Endodermal cell (in vitro differentiated cells): Measurements from ENCODE around the gene RANGRF. TPM values are rescaled to one million over a fixed set of nuclear protein-coding genes. Genes with fewer than 3 reads are reported as not detected.

Experiments
- DNase-seq: peaks from one replicate; pipeline ENCODE4 v3.0.0-alpha.2; 2017
- H3K27ac ChIP-seq: 2 replicates; pipeline ENCODE4 v1.5.1; 2013; ENCODE audit warnings: mild to moderate bottlenecking, low read depth, low read length, moderate library complexity
- H3K27me3 ChIP-seq: 2 replicates; pipeline ENCODE4 v1.6.1; 2013; ENCODE audit warnings: mild to moderate bottlenecking, low read length, moderate library complexity; ENCODE audit not compliant: insufficient read depth, control insufficient read depth, poor library complexity, severe bottlenecking
- H3K36me3 ChIP-seq: 2 replicates; pipeline ENCODE4 v1.7.0; 2013; ENCODE audit warnings: mild to moderate bottlenecking, low read length, moderate library complexity; ENCODE audit not compliant: control insufficient read depth, insufficient read depth
- H3K4me1 ChIP-seq: one replicate; pipeline ENCODE4 v1.7.0; 2013; ENCODE audit warnings: low read length; ENCODE audit not compliant: control insufficient read depth, insufficient read depth
- H3K4me3 ChIP-seq: 2 replicates; pipeline ENCODE4 v1.5.1; 2013; ENCODE audit warnings: mild to moderate bottlenecking, low read length, moderate library complexity
- H3K9ac ChIP-seq: 2 replicates; pipeline ENCODE4 v1.6.1; 2013; ENCODE audit warnings: mild to moderate bottlenecking, low read length, moderate library complexity; ENCODE audit not compliant: poor library complexity, severe bottlenecking; ENCODE audit errors: extremely low read depth
- H3K9me3 ChIP-seq: 2 replicates; pipeline ENCODE4 v1.6.1; 2013; ENCODE audit warnings: mild to moderate bottlenecking, low read length, moderate library complexity; ENCODE audit not compliant: control insufficient read depth
- H3K27ac Mint-ChIP-seq: 2 replicates; pipeline ENCODE4 v1.8.0; 2020; ENCODE audit warnings: mixed read lengths
- H3K27me3 Mint-ChIP-seq: 2 replicates; pipeline ENCODE4 v1.8.0; 2021; ENCODE audit warnings: mild to moderate bottlenecking, mixed read lengths; ENCODE audit not compliant: insufficient read depth
- H3K36me3 Mint-ChIP-seq: 2 replicates; pipeline ENCODE4 v1.8.0; 2020; ENCODE audit warnings: low read depth, mixed read lengths
- H3K4me1 Mint-ChIP-seq: 2 replicates; pipeline ENCODE4 v1.8.0; 2020; ENCODE audit warnings: mixed read lengths
- H3K4me3 Mint-ChIP-seq: 2 replicates; pipeline ENCODE4 v1.8.0; 2020; ENCODE audit warnings: mild to moderate bottlenecking, moderate library complexity, mixed read lengths
- H3K9me3 Mint-ChIP-seq: 2 replicates; pipeline ENCODE4 v1.8.0; 2020; ENCODE audit warnings: mild to moderate bottlenecking, mixed read lengths
- WGBS, 2 experiments: methylation state at CpG; one replicate each; pipeline versions ENCODE4 v1.1.5 to v1.1.7; 2013; ENCODE audit warnings: missing lambda C conversion rate in 2 of 2, mixed read lengths in 1 of 2; ENCODE audit not compliant: insufficient coverage in 1 of 2, insufficient read length in 1 of 2; 5-methylcytosine and 5-hydroxymethylcytosine counted together
- total RNA-seq, 2 donors: library from RNA; stranded (reverse); fragmentation: NEBNext Ultra II Directional in 1 of 2; extraction: Animal tissue kit (Norgen Biotek cat#: 25700) in 1 of 2; gene quantifications; 2 replicates in 1 of 2; 3 replicates in 1 of 2; pipeline ENCODE4 v1.2.1, GENCODE V29; 2021
- TF ChIP-seq, protein P1 (sequence below): fragments of 200-600 bp; sonication (generic); conservative IDR thresholded peaks from 2 replicates; pipeline ENCODE4 v1.5.0; 2021; ENCODE audit warnings: antibody characterized with exemption, mild to moderate bottlenecking

The RANGRF gene
- total RNA-seq, 2 donors from 2014 or later, result 34.0 to 36.3 TPM

GRCh38 chr17:8332128-8332527 is 43.7 kb downstream of the RANGRF start:
- Histone ChIP-seq H3K4me1 (no peaks in the 10 kb centered on the region), H3K36me3 (no peaks in the 10 kb centered on the region), H3K9me3 (no peaks in the 10 kb centered on the region), H3K27ac (no peak overlapping the region), H3K4me3 (no peak overlapping the region), H3K27me3 (peaks cover 7% of the 10 kb centered on the region), H3K9ac (no peak overlapping the region)
- Mint-ChIP-seq H3K27ac (no peak overlapping the region), H3K4me1 (no peaks in the 10 kb centered on the region), H3K4me3 (no peak overlapping the region), H3K9me3 (no peaks in the 10 kb centered on the region), H3K36me3 (no peaks in the 10 kb centered on the region), H3K27me3 (peaks cover 9% of the 10 kb centered on the region)
- no peak for DNase-seq
- TF ChIP-seq, protein P1, sequence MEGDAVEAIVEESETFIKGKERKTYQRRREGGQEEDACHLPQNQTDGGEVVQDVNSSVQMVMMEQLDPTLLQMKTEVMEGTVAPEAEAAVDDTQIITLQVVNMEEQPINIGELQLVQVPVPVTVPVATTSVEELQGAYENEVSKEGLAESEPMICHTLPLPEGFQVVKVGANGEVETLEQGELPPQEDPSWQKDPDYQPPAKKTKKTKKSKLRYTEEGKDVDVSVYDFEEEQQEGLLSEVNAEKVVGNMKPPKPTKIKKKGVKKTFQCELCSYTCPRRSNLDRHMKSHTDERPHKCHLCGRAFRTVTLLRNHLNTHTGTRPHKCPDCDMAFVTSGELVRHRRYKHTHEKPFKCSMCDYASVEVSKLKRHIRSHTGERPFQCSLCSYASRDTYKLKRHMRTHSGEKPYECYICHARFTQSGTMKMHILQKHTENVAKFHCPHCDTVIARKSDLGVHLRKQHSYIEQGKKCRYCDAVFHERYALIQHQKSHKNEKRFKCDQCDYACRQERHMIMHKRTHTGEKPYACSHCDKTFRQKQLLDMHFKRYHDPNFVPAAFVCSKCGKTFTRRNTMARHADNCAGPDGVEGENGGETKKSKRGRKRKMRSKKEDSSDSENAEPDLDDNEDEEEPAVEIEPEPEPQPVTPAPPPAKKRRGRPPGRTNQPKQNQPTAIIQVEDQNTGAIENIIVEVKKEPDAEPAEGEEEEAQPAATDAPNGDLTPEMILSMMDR, result no peak
- 83 to 95% methylated on average over 1 to 2 of the region's 2 CpGs for WGBS, 2 experiments

- Mint-ChIP-seq H3K36me3 (no peaks in the 10 kb centered on the region), H3K27ac (no peak overlapping the region), H3K4me1 (peaks cover 1% of the 10 kb centered on the region), H3K4me3 (no peak overlapping the region), H3K27me3 (peaks cover 4% of the 10 kb centered on the region), H3K9me3 (no peaks in the 10 kb centered on the region)
- Histone ChIP-seq H3K4me1 (no peaks in the 10 kb centered on the region), H3K9me3 (no peaks in the 10 kb centered on the region), H3K4me3 (no peak overlapping the region), H3K27ac (no peak overlapping the region), H3K27me3 (peaks cover under 1% of the 10 kb centered on the region), H3K36me3 (no peaks in the 10 kb centered on the region), H3K9ac (no peak overlapping the region)
- peak; percentile 83 for DNase-seq
- TF ChIP-seq, protein P1, result no peak
- 49 to 66% methylated on average over 5 of the region's 5 CpGs for WGBS, 2 experiments
Observed at GRCh38 chr17:8332688-8333087, 44.2 kb downstream of the RANGRF start.

DNA sequence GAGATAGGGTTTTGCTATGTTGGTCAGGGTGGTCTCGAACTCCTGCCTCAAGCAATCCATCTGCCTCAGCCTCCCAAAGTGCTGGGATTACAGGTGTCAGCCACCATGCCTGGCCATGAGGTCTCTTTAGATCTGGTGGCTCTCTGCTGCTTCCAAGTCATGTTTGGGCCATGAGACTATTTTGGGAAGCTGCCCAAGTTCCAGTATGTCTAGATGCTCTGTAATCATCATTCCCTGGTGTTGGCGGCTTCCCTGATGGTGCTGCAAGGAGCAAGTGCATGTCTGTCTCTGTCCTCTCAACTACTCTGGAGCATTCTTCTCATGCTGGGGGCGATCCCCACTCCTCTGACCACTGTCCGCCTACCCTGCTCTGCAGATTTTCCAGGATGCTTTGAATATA is 44.8 kb downstream of the RANGRF start:
- DNase-seq, result no peak
- Mint-ChIP-seq H3K36me3 (no peaks in the 10 kb centered on the region), H3K27ac (no peak overlapping the region), H3K4me1 (peaks cover 7% of the 10 kb centered on the region), H3K4me3 (no peak overlapping the region), H3K9me3 (no peaks in the 10 kb centered on the region), H3K27me3 (peaks cover under 1% of the 10 kb centered on the region)
- Histone ChIP-seq H3K36me3 (no peaks in the 10 kb centered on the region), H3K4me1 (peaks cover 5% of the 10 kb centered on the region), H3K4me3 (no peak overlapping the region), H3K9ac (no peak overlapping the region), H3K9me3 (no peaks in the 10 kb centered on the region), H3K27me3 (no peaks in the 10 kb centered on the region), H3K27ac (no peak overlapping the region)
- WGBS, 2 experiments, result 92 to 97% methylated on average over 4 of the region's 4 CpGs
- TF ChIP-seq, protein P1, result no peak
